SK-N-SH treated with all-trans-retinoic acid at 6 μM for 48 hours (cell line): ENCODE results near the gene SOCS1.

Source experiments
- ATAC-seq: fragments of 200-7000 bp; cut with Tn5 transposase; 3 replicates; pipeline ENCODE4 v1.9.1; 2020; ENCODE audit warnings: mild to moderate bottlenecking, moderate library complexity
- ARNTL ChIP-seq: fragments of 450-650 bp; formaldehyde crosslinking; IDR thresholded peaks from 2 replicates; pipeline ENCODE4 v1.5.0; 2020; ENCODE audit warnings: low read depth, mild to moderate bottlenecking, moderate library complexity, borderline replicate concordance
- CSDC2 ChIP-seq: fragments of 250-450 bp; sonication (Bioruptor Pico); IDR thresholded peaks from 2 replicates; pipeline ENCODE4 v1.5.0; 2020; ENCODE audit warnings: mild to moderate bottlenecking, moderate library complexity
- ESRRG ChIP-seq: fragments of 250-450 bp; sonication (Bioruptor Pico); IDR thresholded peaks from 2 replicates; pipeline ENCODE4 v1.6.1; 2021; ENCODE audit warnings: mild to moderate bottlenecking
- ISL1 ChIP-seq: fragments of 250-450 bp; sonication (Bioruptor Pico); IDR thresholded peaks from 2 replicates; pipeline ENCODE4 v2.1.2; 2022; ENCODE audit warnings: mild to moderate bottlenecking, moderate library complexity
- OSR1 ChIP-seq: fragments of 250-450 bp; sonication (Bioruptor Pico); IDR thresholded peaks from 2 replicates; pipeline ENCODE4 v1.8.0; 2022; ENCODE audit warnings: moderate library complexity, mild to moderate bottlenecking, inconsistent platforms
- PPARA ChIP-seq: fragments of 250-450 bp; sonication (Bioruptor Pico); IDR thresholded peaks from 2 replicates; pipeline ENCODE4 v1.5.0; 2020; ENCODE audit warnings: mild to moderate bottlenecking, borderline replicate concordance
- RARB ChIP-seq: fragments of 250-450 bp; sonication (Bioruptor Pico); IDR thresholded peaks from 2 replicates; pipeline ENCODE4 v1.8.0; 2021; ENCODE audit warnings: mild to moderate bottlenecking, moderate library complexity
- SNAI2 ChIP-seq: fragments of 250-450 bp; sonication (Bioruptor Pico); IDR thresholded peaks from 2 replicates; pipeline ENCODE4 v1.5.0; 2020; ENCODE audit warnings: mild to moderate bottlenecking, moderate library complexity
- TCF4 ChIP-seq: fragments of 250-450 bp; sonication (Bioruptor Pico); IDR thresholded peaks from 2 replicates; pipeline ENCODE4 v1.8.0; 2021; ENCODE audit warnings: mild to moderate bottlenecking, moderate library complexity, borderline replicate concordance
- TOX ChIP-seq: fragments of 250-450 bp; sonication (Bioruptor Pico); IDR thresholded peaks from 2 replicates; pipeline ENCODE4 v1.8.0; 2021; ENCODE audit warnings: mild to moderate bottlenecking, moderate library complexity, borderline replicate concordance
- ZC3H10 ChIP-seq: fragments of 250-450 bp; sonication (Bioruptor Pico); IDR thresholded peaks from 2 replicates; pipeline ENCODE4 v1.5.1; 2021; ENCODE audit warnings: mild to moderate bottlenecking, moderate library complexity
- ZFP3 ChIP-seq: fragments of 250-450 bp; sonication (Bioruptor Pico); IDR thresholded peaks from 2 replicates; pipeline ENCODE4 v1.5.0; 2020; ENCODE audit warnings: mild to moderate bottlenecking, moderate library complexity
- ZFP30 ChIP-seq: fragments of 450-650 bp; formaldehyde crosslinking; IDR thresholded peaks from 2 replicates; pipeline ENCODE4 v1.5.0; 2022; ENCODE audit warnings: mild to moderate bottlenecking, moderate library complexity
- ZNF565 ChIP-seq: fragments of 450-650 bp; formaldehyde crosslinking; conservative IDR thresholded peaks from 2 replicates; pipeline ENCODE4 v1.5.0; 2020; ENCODE audit warnings: low read depth, mild to moderate bottlenecking, moderate library complexity
- ZNF70 ChIP-seq: fragments of 450-650 bp; formaldehyde crosslinking; IDR thresholded peaks from 2 replicates; pipeline ENCODE4 v1.5.0; 2020; ENCODE audit warnings: mild to moderate bottlenecking, moderate library complexity
- ZNF8 ChIP-seq: fragments of 450-650 bp; formaldehyde crosslinking; IDR thresholded peaks from 2 replicates; pipeline ENCODE4 v1.5.0; 2020; ENCODE audit warnings: mild to moderate bottlenecking, moderate library complexity
- TF ChIP-seq, protein P1 (sequence below): fragments of 250-450 bp; sonication (Bioruptor Pico); IDR thresholded peaks from 2 replicates; pipeline ENCODE4 v1.5.1; 2020; ENCODE audit warnings: low read depth, mild to moderate bottlenecking, moderate library complexity
- TF ChIP-seq, protein P2 (sequence below): fragments of 250-450 bp; sonication (Bioruptor Pico); IDR thresholded peaks from 2 replicates; pipeline ENCODE4 v1.8.0; 2021; ENCODE audit warnings: low read depth, mild to moderate bottlenecking, moderate library complexity, borderline replicate concordance
- TF ChIP-seq, protein P3 (sequence below): fragments of 250-450 bp; sonication (Bioruptor Pico); IDR thresholded peaks from 2 replicates; pipeline ENCODE4 v1.5.1; 2021; ENCODE audit warnings: mild to moderate bottlenecking, moderate library complexity
- TF ChIP-seq, protein P4 (sequence below): fragments of 250-450 bp; sonication (Bioruptor Pico); IDR thresholded peaks from 2 replicates; pipeline ENCODE4 v1.5.0; 2020; ENCODE audit warnings: mild to moderate bottlenecking, moderate library complexity

The SOCS1 gene

DNA sequence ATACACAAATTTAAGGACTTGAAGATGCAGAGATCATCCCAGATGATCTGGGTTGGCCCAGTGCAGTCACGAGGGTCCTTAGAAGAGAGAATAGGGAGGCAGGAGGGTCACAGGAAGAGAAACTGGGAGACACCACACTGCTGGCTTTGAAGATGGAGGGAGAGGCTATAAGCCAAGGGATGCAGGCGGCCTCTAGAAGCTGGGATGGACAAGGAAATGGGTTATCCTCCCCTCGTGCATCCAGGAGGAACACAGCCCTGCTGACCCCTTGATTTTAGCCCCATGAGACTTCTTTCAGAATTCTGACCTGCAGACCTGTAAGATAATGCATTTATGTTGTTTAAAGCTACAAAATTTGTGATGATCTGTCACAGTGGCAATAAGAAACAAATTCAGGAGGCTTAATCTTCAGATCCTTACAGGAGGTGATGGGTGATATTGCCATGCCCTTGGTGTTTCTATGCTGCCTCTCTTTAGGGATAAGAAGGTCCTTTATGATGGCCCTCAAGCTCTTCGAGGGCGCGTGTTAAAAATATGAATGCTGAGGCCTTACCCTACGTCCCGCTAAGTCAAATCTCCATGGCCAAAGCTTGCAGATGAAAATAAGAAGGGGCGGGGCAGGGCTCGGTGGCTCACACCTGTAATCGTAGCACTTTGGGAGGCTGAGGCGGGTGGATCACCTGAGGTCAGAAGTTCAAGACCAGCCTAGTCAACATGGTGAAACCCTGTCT, 21.8 kb upstream of the SOCS1 start:
- ATAC-seq = no peak
- TF ChIP-seq TOX (CRISPR knock-in tag) = no peak
- TF ChIP-seq, protein P1, sequence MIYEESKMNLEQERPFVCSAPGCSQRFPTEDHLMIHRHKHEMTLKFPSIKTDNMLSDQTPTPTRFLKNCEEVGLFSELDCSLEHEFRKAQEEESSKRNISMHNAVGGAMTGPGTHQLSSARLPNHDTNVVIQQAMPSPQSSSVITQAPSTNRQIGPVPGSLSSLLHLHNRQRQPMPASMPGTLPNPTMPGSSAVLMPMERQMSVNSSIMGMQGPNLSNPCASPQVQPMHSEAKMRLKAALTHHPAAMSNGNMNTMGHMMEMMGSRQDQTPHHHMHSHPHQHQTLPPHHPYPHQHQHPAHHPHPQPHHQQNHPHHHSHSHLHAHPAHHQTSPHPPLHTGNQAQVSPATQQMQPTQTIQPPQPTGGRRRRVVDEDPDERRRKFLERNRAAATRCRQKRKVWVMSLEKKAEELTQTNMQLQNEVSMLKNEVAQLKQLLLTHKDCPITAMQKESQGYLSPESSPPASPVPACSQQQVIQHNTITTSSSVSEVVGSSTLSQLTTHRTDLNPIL = no peak
- no peak for TF ChIP-seq ZNF565
- TF ChIP-seq ZNF70 (CRISPR knock-in tag) = no peak
- no peak for TF ChIP-seq PPARA
- TF ChIP-seq, protein P2, sequence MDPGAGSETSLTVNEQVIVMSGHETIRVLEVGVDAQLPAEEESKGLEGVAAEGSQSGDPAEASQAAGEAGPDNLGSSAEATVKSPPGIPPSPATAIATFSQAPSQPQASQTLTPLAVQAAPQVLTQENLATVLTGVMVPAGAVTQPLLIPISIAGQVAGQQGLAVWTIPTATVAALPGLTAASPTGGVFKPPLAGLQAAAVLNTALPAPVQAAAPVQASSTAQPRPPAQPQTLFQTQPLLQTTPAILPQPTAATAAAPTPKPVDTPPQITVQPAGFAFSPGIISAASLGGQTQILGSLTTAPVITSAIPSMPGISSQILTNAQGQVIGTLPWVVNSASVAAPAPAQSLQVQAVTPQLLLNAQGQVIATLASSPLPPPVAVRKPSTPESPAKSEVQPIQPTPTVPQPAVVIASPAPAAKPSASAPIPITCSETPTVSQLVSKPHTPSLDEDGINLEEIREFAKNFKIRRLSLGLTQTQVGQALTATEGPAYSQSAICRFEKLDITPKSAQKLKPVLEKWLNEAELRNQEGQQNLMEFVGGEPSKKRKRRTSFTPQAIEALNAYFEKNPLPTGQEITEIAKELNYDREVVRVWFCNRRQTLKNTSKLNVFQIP (CRISPR knock-in tag) = no peak
- no peak for TF ChIP-seq CSDC2 (CRISPR knock-in tag)
- no peak for TF ChIP-seq SNAI2 (CRISPR knock-in tag)
- TF ChIP-seq, protein P3, sequence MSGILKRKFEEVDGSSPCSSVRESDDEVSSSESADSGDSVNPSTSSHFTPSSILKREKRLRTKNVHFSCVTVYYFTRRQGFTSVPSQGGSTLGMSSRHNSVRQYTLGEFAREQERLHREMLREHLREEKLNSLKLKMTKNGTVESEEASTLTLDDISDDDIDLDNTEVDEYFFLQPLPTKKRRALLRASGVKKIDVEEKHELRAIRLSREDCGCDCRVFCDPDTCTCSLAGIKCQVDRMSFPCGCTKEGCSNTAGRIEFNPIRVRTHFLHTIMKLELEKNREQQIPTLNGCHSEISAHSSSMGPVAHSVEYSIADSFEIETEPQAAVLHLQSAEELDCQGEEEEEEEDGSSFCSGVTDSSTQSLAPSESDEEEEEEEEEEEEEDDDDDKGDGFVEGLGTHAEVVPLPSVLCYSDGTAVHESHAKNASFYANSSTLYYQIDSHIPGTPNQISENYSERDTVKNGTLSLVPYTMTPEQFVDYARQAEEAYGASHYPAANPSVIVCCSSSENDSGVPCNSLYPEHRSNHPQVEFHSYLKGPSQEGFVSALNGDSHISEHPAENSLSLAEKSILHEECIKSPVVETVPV (CRISPR knock-in tag) = no peak
- TF ChIP-seq, protein P4, sequence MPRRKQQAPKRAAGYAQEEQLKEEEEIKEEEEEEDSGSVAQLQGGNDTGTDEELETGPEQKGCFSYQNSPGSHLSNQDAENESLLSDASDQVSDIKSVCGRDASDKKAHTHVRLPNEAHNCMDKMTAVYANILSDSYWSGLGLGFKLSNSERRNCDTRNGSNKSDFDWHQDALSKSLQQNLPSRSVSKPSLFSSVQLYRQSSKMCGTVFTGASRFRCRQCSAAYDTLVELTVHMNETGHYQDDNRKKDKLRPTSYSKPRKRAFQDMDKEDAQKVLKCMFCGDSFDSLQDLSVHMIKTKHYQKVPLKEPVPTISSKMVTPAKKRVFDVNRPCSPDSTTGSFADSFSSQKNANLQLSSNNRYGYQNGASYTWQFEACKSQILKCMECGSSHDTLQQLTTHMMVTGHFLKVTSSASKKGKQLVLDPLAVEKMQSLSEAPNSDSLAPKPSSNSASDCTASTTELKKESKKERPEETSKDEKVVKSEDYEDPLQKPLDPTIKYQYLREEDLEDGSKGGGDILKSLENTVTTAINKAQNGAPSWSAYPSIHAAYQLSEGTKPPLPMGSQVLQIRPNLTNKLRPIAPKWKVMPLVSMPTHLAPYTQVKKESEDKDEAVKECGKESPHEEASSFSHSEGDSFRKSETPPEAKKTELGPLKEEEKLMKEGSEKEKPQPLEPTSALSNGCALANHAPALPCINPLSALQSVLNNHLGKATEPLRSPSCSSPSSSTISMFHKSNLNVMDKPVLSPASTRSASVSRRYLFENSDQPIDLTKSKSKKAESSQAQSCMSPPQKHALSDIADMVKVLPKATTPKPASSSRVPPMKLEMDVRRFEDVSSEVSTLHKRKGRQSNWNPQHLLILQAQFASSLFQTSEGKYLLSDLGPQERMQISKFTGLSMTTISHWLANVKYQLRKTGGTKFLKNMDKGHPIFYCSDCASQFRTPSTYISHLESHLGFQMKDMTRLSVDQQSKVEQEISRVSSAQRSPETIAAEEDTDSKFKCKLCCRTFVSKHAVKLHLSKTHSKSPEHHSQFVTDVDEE (CRISPR knock-in tag) = no peak
- no peak for TF ChIP-seq TCF4 (CRISPR knock-in tag)
- no peak for TF ChIP-seq ESRRG (CRISPR knock-in tag)
- TF ChIP-seq OSR1 (CRISPR knock-in tag) = no peak
- no peak for TF ChIP-seq ZFP30
- TF ChIP-seq ARNTL (CRISPR knock-in tag) = no peak
- TF ChIP-seq RARB (CRISPR knock-in tag) = no peak
- no peak for TF ChIP-seq ISL1 (CRISPR knock-in tag)
- no peak for TF ChIP-seq ZFP3 (CRISPR knock-in tag)

DNA sequence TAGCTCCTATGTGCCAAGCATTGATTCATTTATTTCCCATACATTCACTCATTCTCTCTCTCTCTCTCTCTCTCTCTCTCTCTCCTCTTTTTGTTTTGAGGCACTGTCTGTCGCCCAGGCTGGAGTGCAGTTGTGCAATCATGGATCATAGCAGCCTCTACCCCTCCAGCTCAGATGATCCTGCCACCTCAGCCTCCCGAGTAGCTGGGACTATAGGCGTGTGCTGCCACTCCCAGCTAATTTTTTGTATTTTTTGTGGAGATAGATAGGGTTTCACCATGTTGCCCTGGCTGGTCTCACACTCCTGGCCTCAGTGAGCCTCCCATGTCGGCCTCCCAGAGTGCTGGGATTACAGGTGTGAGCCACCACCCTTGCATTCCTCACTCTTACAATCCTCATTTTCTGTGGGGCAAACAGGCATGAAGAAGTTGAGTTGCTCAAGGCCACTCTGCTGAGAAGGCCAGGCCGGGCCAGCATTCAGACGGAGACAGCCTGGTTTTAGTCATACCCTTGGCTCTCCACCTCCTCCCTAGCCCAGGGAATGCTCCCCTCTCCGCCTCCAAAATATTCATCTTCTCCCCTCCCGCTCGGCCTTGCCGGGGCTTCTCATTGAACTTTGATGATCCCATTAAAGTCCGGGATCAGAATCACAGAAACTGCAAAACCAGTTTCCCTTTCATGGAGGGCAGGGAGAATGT, 21.0 kb upstream of the SOCS1 start:
- TF ChIP-seq ZFP30 = no peak
- TF ChIP-seq ARNTL (CRISPR knock-in tag) = no peak
- TF ChIP-seq RARB (CRISPR knock-in tag) = no peak
- TF ChIP-seq ZC3H10 = no peak
- no peak for TF ChIP-seq OSR1 (CRISPR knock-in tag)
- TF ChIP-seq ZNF565 = no peak
- no peak for TF ChIP-seq TOX (CRISPR knock-in tag)
- TF ChIP-seq SNAI2 (CRISPR knock-in tag) = no peak
- TF ChIP-seq ZNF8 (CRISPR knock-in tag) = no peak
- TF ChIP-seq, protein P3 (CRISPR knock-in tag) = no peak
- TF ChIP-seq CSDC2 (CRISPR knock-in tag) = no peak
- TF ChIP-seq TCF4 (CRISPR knock-in tag) = no peak
- ATAC-seq = no peak
